ENCODE measurements around the gene MECP2. TPM values are rescaled to one million over a fixed set of nuclear protein-coding genes. Genes with fewer than 3 reads are reported as not detected.

MECP2 gene
- total and polyA plus RNA-seq, 3 experiments from 2014 or later = 24.3 to 120 (median 49.5) TPM

DNA sequence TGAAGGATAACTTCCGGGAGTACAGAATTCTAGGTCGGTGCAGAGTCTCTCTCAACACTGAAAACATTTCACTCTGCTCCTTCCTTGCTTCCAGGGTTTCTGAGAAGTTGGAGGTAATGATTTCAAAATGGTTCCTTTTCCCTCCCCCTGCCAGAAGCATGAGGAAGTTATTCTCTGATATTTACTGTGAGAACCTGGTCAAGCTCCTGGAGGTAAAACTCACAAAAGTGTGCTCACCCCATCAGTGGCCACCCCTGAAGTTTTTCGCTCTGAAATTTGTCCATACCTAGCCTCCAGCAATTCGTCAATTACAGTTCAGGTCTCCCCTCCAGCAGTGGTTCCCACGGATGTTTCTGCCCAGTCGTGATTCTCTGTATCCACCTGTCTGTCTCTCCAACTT lies 16.2 kb upstream of the MECP2 start:
- peaks cover 0 to 3% of the 10 kb centered on the region in 2 donors for H3K27me3 Mint-ChIP-seq
- ChIA-PET POLR2A (no interaction called here), CTCF (no interaction called here)

DNA sequence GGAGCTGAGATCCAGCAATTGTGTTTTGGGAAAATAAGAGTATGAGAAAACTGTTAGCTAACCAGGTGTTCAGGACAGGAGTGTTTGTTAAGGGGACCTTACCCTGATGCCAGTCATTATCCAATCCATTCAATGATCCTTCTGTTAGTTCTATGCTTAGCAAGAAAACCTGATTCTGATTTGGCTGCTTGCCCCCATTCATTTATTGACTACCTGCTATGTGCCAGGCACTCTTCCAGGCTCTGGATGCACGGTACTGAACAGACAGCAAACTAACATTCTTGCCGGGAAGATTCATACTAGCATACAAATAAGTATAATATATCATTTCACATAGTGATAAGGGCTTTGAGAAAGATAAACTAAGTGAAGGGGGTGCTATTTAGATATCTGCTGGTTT lies 1.0 kb upstream of the MECP2 start:
- DNase-seq = no peak
- ChIA-PET POLR2A (no interaction called here), CTCF (interaction anchor here (1.5 to 1.6 kb wide), 2 partner anchors 37 to 38 kb away, joined by 3 to 4 read pairs; no protein-coding TSS in a partner anchor)
- Mint-ChIP-seq H3K9me3 (no peaks in the 10 kb centered on the region), H3K27ac (peak overlapping the region in 7 of 8 donors; percentile 90 to 98 (median 94)), H3K27me3 (peaks cover 5 to 15% of the 10 kb centered on the region in 2 donors), H3K4me3 (peak overlapping the region; percentile 82 to 94 (median 85)), H3K4me1 (peaks cover 25 to 39% (median 39%) of the 10 kb centered on the region in 3 donors), H3K36me3 (peaks cover 0 to 13% (median 0%) of the 10 kb centered on the region in 3 donors)
- no peak overlapping the region for H3K27ac ChIP-seq (ENCODE audit: low read depth, low read length)
- no peaks in the 10 kb centered on the region for H3K9me3 ChIP-seq (ENCODE audit: low read length)
- H3K27me3 ChIP-seq (ENCODE audit: insufficient read depth, low read length, poor library complexity, severe bottlenecking) = no peaks in the 10 kb centered on the region
- H3K4me1 ChIP-seq (ENCODE audit: insufficient read depth, low read length) = peaks cover 24% of the 10 kb centered on the region
- no peaks in the 10 kb centered on the region for H3K36me3 ChIP-seq (ENCODE audit: insufficient read depth, low read length)
- H3K4me3 ChIP-seq (ENCODE audit: low read length) = no peak overlapping the region

More for the DNA sequence above, 16.2 kb upstream of the MECP2 start:
- H3K36me3 Mint-ChIP-seq = no peaks in the 10 kb centered on the region
- no peaks in the 10 kb centered on the region for H3K27me3 ChIP-seq (ENCODE audit: insufficient read depth, low read length, poor library complexity, severe bottlenecking)
- H3K36me3 ChIP-seq (ENCODE audit: insufficient read depth, low read length) = no peaks in the 10 kb centered on the region
- H3K4me3 ChIP-seq (ENCODE audit: low read length) = no peak overlapping the region
- H3K27ac Mint-ChIP-seq = no peak overlapping the region
- H3K9me3 Mint-ChIP-seq = no peaks in the 10 kb centered on the region
- no peaks in the 10 kb centered on the region for H3K4me1 ChIP-seq (ENCODE audit: insufficient read depth, low read length)
- no peaks in the 10 kb centered on the region for H3K9me3 ChIP-seq (ENCODE audit: low read length)
- H3K4me1 Mint-ChIP-seq = peaks cover 3 to 6% (median 4%) of the 10 kb centered on the region in 3 donors
- H3K27ac ChIP-seq (ENCODE audit: low read depth, low read length) = no peak overlapping the region
- H3K4me3 Mint-ChIP-seq = no peak overlapping the region
- no peak for DNase-seq

DNA sequence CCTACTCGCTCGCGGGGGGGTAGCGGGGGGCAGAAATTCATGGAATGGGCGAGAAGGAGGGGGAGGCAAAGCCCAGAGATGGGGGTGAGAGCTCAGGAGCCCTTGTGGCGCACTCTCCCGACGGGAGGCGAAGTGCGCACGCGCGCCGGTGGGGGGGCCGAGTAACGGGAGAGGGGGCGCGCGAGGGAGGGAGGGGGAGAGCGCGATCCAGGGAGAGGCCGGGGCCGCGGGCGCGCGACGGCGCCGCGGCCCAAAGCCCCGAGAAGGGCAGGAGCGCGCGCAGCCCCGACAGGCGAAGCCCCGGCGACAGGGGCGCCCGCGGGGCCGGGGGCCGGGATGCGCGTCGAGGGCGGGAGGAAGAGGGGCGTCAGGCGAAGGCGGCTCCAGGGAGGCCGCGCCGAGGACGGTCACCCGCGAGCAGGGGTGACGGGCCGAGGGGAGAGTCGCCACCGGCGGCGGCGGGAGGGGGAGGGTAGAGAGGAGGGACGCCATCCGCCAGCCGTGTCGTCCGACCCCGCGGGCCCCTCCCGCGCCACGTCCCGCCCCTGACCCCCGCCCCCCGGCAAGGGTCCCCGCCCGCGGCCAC lies 421 bp downstream of the MECP2 start:
- no peaks in the 10 kb centered on the region for H3K9me3 ChIP-seq (ENCODE audit: low read length)
- Mint-ChIP-seq H3K36me3 (peaks cover 0 to 20% (median 0%) of the 10 kb centered on the region in 3 donors), H3K4me1 (peaks cover 35 to 51% (median 50%) of the 10 kb centered on the region in 3 donors), H3K4me3 (peak overlapping the region; percentile 92 to 98 (median 96)), H3K27me3 (peaks cover 5 to 14% of the 10 kb centered on the region in 2 donors), H3K9me3 (no peaks in the 10 kb centered on the region), H3K27ac (peak overlapping the region; percentile 88 to 99 (median 97))
- peak overlapping the region; percentile 86 for H3K4me3 ChIP-seq (ENCODE audit: low read length)
- DNase-seq = peak; percentile 59 to 85 (median 67)
- no peaks in the 10 kb centered on the region for H3K27me3 ChIP-seq (ENCODE audit: insufficient read depth, low read length, poor library complexity, severe bottlenecking)
- ChIA-PET CTCF (interaction anchor here (1.1 to 1.6 kb wide), 3 partner anchors 33 to 40 kb away, joined by 3 to 4 read pairs (median 3); no protein-coding TSS in a partner anchor), POLR2A (interaction anchor here (0.5 to 1.0 kb wide), 2 partner anchors 13 to 77 kb away, joined by 3 to 7 read pairs; partner anchors contain the start of gene IRAK1)
- H3K4me1 ChIP-seq (ENCODE audit: insufficient read depth, low read length) = peaks cover 36% of the 10 kb centered on the region
- peak overlapping the region; percentile 87 for H3K27ac ChIP-seq (ENCODE audit: low read depth, low read length)
- H3K36me3 ChIP-seq (ENCODE audit: insufficient read depth, low read length) = no peaks in the 10 kb centered on the region

DNA sequence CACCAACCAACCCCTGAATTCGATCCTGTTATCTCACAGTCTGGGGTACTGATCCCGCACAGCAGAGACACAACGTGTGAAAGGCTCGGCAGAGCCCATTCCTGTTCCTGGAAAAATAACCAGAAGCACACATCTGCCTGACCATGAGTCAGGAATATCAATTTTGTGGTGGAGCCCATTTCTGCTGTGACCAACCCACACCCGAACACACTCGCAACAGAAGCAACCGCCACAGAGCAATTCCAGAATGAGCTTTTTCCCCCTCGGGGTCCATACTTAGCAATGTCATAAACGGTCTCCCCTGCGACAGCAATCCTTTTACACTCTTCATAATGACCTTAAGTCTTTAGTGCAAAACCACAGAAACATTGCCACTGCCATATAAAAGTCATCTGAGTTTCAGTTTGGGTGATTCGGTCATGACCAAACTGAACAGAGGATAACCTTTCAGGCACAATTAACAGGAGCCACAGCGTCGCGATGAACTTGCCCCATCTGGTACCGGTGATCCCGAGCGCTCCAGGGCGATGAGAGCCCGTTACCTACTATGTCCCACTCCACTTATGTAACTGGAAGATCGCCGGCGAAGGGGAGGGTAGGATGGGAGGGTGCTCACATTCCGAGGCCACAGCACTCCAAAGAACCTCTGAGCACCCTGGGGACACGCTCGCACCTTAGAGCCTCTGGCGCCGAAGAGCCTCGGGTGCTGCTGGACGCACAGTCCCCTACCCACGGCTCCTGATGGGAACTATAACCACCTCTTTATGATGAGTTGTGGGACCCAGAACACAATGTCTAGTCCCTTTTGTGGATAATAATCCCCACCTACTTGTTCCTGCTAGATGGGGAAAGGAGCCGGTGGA lies 1.1 kb downstream of the MECP2 start:
- H3K27me3 Mint-ChIP-seq = peaks cover 5 to 18% of the 10 kb centered on the region in 2 donors
- peak in 1 of 5 donors; percentile 10 for DNase-seq
- peak overlapping the region; percentile 88 to 99 (median 97) for H3K27ac Mint-ChIP-seq
- ChIA-PET CTCF (interaction anchor here (0.7 to 1.6 kb wide), 3 partner anchors 32 to 41 kb away, joined by 3 to 4 read pairs (median 4); no protein-coding TSS in a partner anchor), POLR2A (interaction anchor here (0.5 to 1.0 kb wide), 2 partner anchors 13 to 76 kb away, joined by 3 to 7 read pairs; partner anchors contain the start of gene IRAK1)
- peaks cover 41 to 59% (median 58%) of the 10 kb centered on the region in 3 donors for H3K4me1 Mint-ChIP-seq
- Histone ChIP-seq H3K27me3 (ENCODE audit: insufficient read depth, low read length, poor library complexity, severe bottlenecking) (no peaks in the 10 kb centered on the region), H3K36me3 (ENCODE audit: insufficient read depth, low read length) (peaks cover 3% of the 10 kb centered on the region), H3K9me3 (ENCODE audit: low read length) (no peaks in the 10 kb centered on the region), H3K4me3 (ENCODE audit: low read length) (peak overlapping the region; percentile 86), H3K4me1 (ENCODE audit: insufficient read depth, low read length) (peaks cover 44% of the 10 kb centered on the region), H3K27ac (ENCODE audit: low read depth, low read length) (peak overlapping the region; percentile 87)
- H3K9me3 Mint-ChIP-seq = no peaks in the 10 kb centered on the region
- H3K4me3 Mint-ChIP-seq = peak overlapping the region; percentile 92 to 98 (median 96)
- peaks cover 0 to 25% (median 0%) of the 10 kb centered on the region in 3 donors for H3K36me3 Mint-ChIP-seq

DNA sequence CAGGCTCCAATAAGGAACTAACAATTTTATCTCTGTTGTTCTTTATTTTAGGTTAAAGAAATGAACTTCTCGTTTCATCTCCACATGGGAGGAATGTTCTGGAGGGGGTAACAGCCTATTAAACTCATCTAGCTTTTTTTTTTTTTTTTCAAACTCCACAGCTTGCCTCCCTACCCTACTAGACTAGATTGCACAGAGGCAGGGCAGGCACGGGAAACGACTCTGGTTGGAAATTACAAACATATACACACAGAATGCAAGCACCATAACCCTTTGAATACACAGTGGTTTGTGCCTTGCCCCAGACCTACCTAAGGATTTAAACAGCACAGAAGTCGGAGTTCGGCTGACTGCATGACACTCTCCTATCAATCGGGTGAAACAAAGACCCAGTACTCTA lies 2.7 kb downstream of the MECP2 start:
- Histone ChIP-seq H3K9me3 (ENCODE audit: low read length) (no peaks in the 10 kb centered on the region), H3K27me3 (ENCODE audit: insufficient read depth, low read length, poor library complexity, severe bottlenecking) (no peaks in the 10 kb centered on the region), H3K27ac (ENCODE audit: low read depth, low read length) (peak overlapping the region; percentile 87), H3K36me3 (ENCODE audit: insufficient read depth, low read length) (peaks cover 4% of the 10 kb centered on the region), H3K4me1 (ENCODE audit: insufficient read depth, low read length) (peaks cover 45% of the 10 kb centered on the region), H3K4me3 (ENCODE audit: low read length) (peak overlapping the region; percentile 86)
- Mint-ChIP-seq H3K27me3 (peaks cover 5 to 17% of the 10 kb centered on the region in 2 donors), H3K4me3 (peak overlapping the region; percentile 92 to 98 (median 96)), H3K36me3 (peaks cover 0 to 35% (median 6%) of the 10 kb centered on the region in 3 donors), H3K9me3 (no peaks in the 10 kb centered on the region), H3K4me1 (peaks cover 50 to 71% (median 70%) of the 10 kb centered on the region in 3 donors), H3K27ac (peak overlapping the region; percentile 67 to 99 (median 96))
- DNase-seq = no peak
- ChIA-PET CTCF (interaction anchor here (0.8 to 2.5 kb wide), 3 partner anchors 10 to 232 kb away, joined by 3 to 6 read pairs (median 4); no protein-coding TSS in a partner anchor), POLR2A (no interaction called here)

DNA sequence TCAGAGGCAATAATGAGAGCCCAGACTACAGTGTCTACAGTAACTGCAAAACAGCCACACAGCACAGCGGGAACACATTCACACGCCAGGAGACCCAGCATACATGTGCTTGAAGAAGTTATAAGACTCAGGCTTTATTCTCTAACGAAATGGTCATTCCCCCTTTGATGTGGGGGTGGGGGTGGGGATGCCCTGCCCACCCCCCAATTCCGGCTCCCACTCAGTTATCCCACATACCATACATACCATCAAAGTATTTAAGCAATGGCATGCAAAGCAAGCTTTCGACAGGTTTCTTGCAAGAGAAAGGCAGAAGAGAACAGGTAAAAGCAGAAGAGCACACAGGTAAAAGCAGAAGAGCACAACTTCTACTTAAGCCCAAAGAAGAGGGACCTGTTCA lies 3.6 kb downstream of the MECP2 start:
- peak overlapping the region; percentile 40 to 99 (median 90) for H3K27ac Mint-ChIP-seq
- no peaks in the 10 kb centered on the region for H3K9me3 Mint-ChIP-seq
- DNase-seq = no peak
- H3K4me1 Mint-ChIP-seq = peaks cover 53 to 78% (median 77%) of the 10 kb centered on the region in 3 donors
- H3K27me3 Mint-ChIP-seq = peaks cover 0 to 17% of the 10 kb centered on the region in 2 donors
- peak overlapping the region; percentile 32 for H3K4me3 ChIP-seq (ENCODE audit: low read length)
- peaks cover 49% of the 10 kb centered on the region for H3K4me1 ChIP-seq (ENCODE audit: insufficient read depth, low read length)
- ChIA-PET CTCF (interaction anchor here (2.5 kb wide), 1 partner anchor 9 kb away, joined by 6 read pairs; no protein-coding TSS in a partner anchor), POLR2A (no interaction called here)
- peak overlapping the region; percentile 92 to 98 (median 96) for H3K4me3 Mint-ChIP-seq
- no peaks in the 10 kb centered on the region for H3K27me3 ChIP-seq (ENCODE audit: insufficient read depth, low read length, poor library complexity, severe bottlenecking)
- no peaks in the 10 kb centered on the region for H3K9me3 ChIP-seq (ENCODE audit: low read length)
- H3K27ac ChIP-seq (ENCODE audit: low read depth, low read length) = peak overlapping the region; percentile 2
- H3K36me3 Mint-ChIP-seq = peaks cover 0 to 40% (median 6%) of the 10 kb centered on the region in 3 donors
- peaks cover 8% of the 10 kb centered on the region for H3K36me3 ChIP-seq (ENCODE audit: insufficient read depth, low read length)

DNA sequence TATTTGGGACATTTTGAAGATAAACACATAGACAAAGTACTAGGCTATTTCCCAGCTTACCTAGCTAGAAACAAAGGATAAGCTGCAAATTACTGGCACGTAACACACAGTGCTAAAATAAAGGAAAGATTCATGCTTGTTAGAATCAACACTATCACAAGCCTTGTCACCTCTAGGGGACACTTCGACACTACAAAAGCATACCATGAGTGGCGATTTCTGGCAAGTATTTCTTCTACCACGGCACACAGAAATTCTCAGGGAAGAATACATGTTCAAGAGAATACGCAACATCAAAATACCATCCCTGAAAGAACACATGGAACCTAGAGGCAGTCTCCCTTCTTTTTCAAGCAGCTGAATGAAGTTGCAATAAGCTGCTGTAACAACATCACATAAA lies 5.1 kb downstream of the MECP2 start:
- no peak overlapping the region for H3K4me3 ChIP-seq (ENCODE audit: low read length)
- POLR2A ChIA-PET = no interaction called here

More for the DNA sequence above, 5.1 kb downstream of the MECP2 start:
- peaks cover 0 to 13% of the 10 kb centered on the region in 2 donors for H3K27me3 Mint-ChIP-seq
- Histone ChIP-seq H3K27ac (ENCODE audit: low read depth, low read length) (peak overlapping the region; percentile 38), H3K4me1 (ENCODE audit: insufficient read depth, low read length) (peaks cover 49% of the 10 kb centered on the region), H3K9me3 (ENCODE audit: low read length) (no peaks in the 10 kb centered on the region), H3K36me3 (ENCODE audit: insufficient read depth, low read length) (peaks cover 8% of the 10 kb centered on the region), H3K27me3 (ENCODE audit: insufficient read depth, low read length, poor library complexity, severe bottlenecking) (no peaks in the 10 kb centered on the region)
- peak overlapping the region; percentile 43 to 97 (median 79) for H3K27ac Mint-ChIP-seq
- H3K4me3 Mint-ChIP-seq = peak overlapping the region; percentile 28 to 98 (median 57)
- CTCF ChIA-PET = interaction anchor here (1.0 to 1.1 kb wide), 2 partner anchors 32 to 277 kb away, joined by 3 read pairs; no protein-coding TSS in a partner anchor
- peaks cover 55 to 77% (median 74%) of the 10 kb centered on the region in 3 donors for H3K4me1 Mint-ChIP-seq
- H3K36me3 Mint-ChIP-seq = peaks cover 0 to 48% (median 6%) of the 10 kb centered on the region in 3 donors
- DNase-seq = peak in 1 of 5 donors; percentile 10
- no peaks in the 10 kb centered on the region for H3K9me3 Mint-ChIP-seq
